NCI-H128 (cell line): ENCODE data around the gene LAMB4.

Experiments used
- DNase-seq: peaks from one replicate; lab custom pipeline; 2025; ENCODE audit not compliant: unreplicated experiment; lab: John Stamatoyannopoulos, UW

LAMB4 gene

GRCh38 chr7:108143658-108144420 lies 13.7 kb upstream of the LAMB4 start:
- no peak for DNase-seq

- DNase-seq, result no peak
Measured at GRCh38 chr7:108142675-108143259, 12.6 kb upstream of the LAMB4 start.

GRCh38 chr7:108142180-108142579 lies 12.0 kb upstream of the LAMB4 start:
- no peak for DNase-seq

- no peak for DNase-seq
Measured at GRCh38 chr7:108140671-108141070, 10.5 kb upstream of the LAMB4 start.

- DNase-seq, result no peak
Measured at GRCh38 chr7:108138911-108139310, 8.8 kb upstream of the LAMB4 start.

GRCh38 chr7:108137993-108138392 lies 7.8 kb upstream of the LAMB4 start:
- DNase-seq, result no peak

- no peak for DNase-seq
Measured at GRCh38 chr7:108137040-108137439, 6.9 kb upstream of the LAMB4 start.

- DNase-seq, result no peak
Measured at GRCh38 chr7:108136191-108136688, 6.1 kb upstream of the LAMB4 start.

GRCh38 chr7:108135446-108136190 lies 5.5 kb upstream of the LAMB4 start:
- DNase-seq, result no peak

- DNase-seq, result no peak
Measured at GRCh38 chr7:108134486-108134885, 4.3 kb upstream of the LAMB4 start.

GRCh38 chr7:108132551-108133265 lies 2.5 kb upstream of the LAMB4 start:
- no peak for DNase-seq

GRCh38 chr7:108129018-108129965 lies 869 bp downstream of the LAMB4 start:
- no peak for DNase-seq

GRCh38 chr7:108128514-108128913 lies 1.6 kb downstream of the LAMB4 start:
- no peak for DNase-seq

GRCh38 chr7:108127461-108127860 lies 2.7 kb downstream of the LAMB4 start:
- no peak for DNase-seq

- no peak for DNase-seq
Measured at GRCh38 chr7:108124820-108125219, 5.3 kb downstream of the LAMB4 start.

GRCh38 chr7:108122181-108122580 lies 8.0 kb downstream of the LAMB4 start:
- DNase-seq, result no peak

GRCh38 chr7:108120933-108121332 lies 9.2 kb downstream of the LAMB4 start:
- no peak for DNase-seq

- no peak for DNase-seq
Measured at GRCh38 chr7:108120196-108120595, 10.0 kb downstream of the LAMB4 start.

- DNase-seq, result no peak
Measured at GRCh38 chr7:108118959-108119358, 11.2 kb downstream of the LAMB4 start.
